A673 (cell line): Measurements from ENCODE around the gene FGFBP1. TPM values are rescaled to one million over a fixed set of nuclear protein-coding genes. Genes with fewer than 3 reads are reported as not detected.

Source experiments
- BruUV-seq: library from RNA; stranded (reverse); fragments of 400-500 nt; replicated peaks from 2 replicates; lab custom pipeline; 2021; lab: Mats Ljungman, UMichigan
- CTCF ChIA-PET: fragments of 300-600 bp; sonication (Branson Sonifier 250); formaldehyde crosslinking; loops from one replicate; lab custom pipeline; 2022; ENCODE audit warnings: antibody characterized with exemption; lab: Charles Lee
- POLR2A ChIA-PET: fragments of 300-600 bp; sonication (Branson Sonifier 250); formaldehyde crosslinking; loops from one replicate; lab custom pipeline; 2022; ENCODE audit warnings: antibody characterized with exemption; ENCODE audit not compliant: low non-redundant PET; lab: Charles Lee
- DNase-seq: peaks from one replicate; pipeline ENCODE4 v3.0.0-alpha.2; 2015; ENCODE audit warnings: low spot score
- H3K27ac ChIP-seq: fragments of 200-600 bp; sonication (generic); 2 replicates; pipeline ENCODE4 v1.5.1; 2016; ENCODE audit warnings: mixed run types, low read depth, mild to moderate bottlenecking, mixed read lengths, antibody characterized with exemption, low read length; ENCODE audit not compliant: poor library complexity, severe bottlenecking
- H3K27me3 ChIP-seq: fragments of 200-600 bp; sonication (generic); replicated peaks from 2 replicates; pipeline ENCODE4 v1.6.1; 2017; ENCODE audit warnings: mixed run types, low read depth, mild to moderate bottlenecking, mixed read lengths, antibody characterized with exemption, low read length; ENCODE audit not compliant: insufficient read depth, poor library complexity
- H3K36me3 ChIP-seq: fragments of 200-600 bp; sonication (generic); 2 replicates; pipeline ENCODE4 v1.6.1; 2016; ENCODE audit warnings: mixed run types, mild to moderate bottlenecking, mixed read lengths, antibody characterized with exemption, low read length; ENCODE audit not compliant: insufficient read depth, poor library complexity, severe bottlenecking
- H3K4me1 ChIP-seq: fragments of 200-600 bp; sonication (generic); 2 replicates; pipeline ENCODE4 v1.6.1; 2017; ENCODE audit warnings: mixed run types, mild to moderate bottlenecking, mixed read lengths, antibody characterized with exemption, low read length; ENCODE audit not compliant: insufficient read depth, poor library complexity, severe bottlenecking
- H3K4me3 ChIP-seq: fragments of 200-600 bp; sonication (generic); 2 replicates; pipeline ENCODE4 v1.5.1; 2016; ENCODE audit warnings: low read depth, mixed run types, mild to moderate bottlenecking, mixed read lengths, low read length; ENCODE audit not compliant: poor library complexity, severe bottlenecking
- H3K9me3 ChIP-seq: fragments of 200-600 bp; sonication (generic); 2 replicates; pipeline ENCODE4 v1.6.1; 2016; ENCODE audit warnings: mixed run types, low read depth, mild to moderate bottlenecking, mixed read lengths, antibody characterized with exemption, low read length; ENCODE audit not compliant: poor library complexity, severe bottlenecking
- CTCF ChIP-seq: fragments of 300-800, 200-600 bp; sonication (generic); conservative IDR thresholded peaks from 2 replicates; pipeline ENCODE4 v1.5.1; 2017; ENCODE audit warnings: low read depth, mild to moderate bottlenecking, antibody characterized with exemption, low read length, moderate library complexity, mixed read lengths
- EZH2 ChIP-seq: fragments of 200-600 bp; sonication (generic); IDR thresholded peaks from 2 replicates; pipeline ENCODE4 v1.6.1; 2017; ENCODE audit warnings: borderline replicate concordance, low read depth, mild to moderate bottlenecking, mixed read lengths, antibody characterized with exemption, low read length; ENCODE audit not compliant: poor library complexity, severe bottlenecking
- intact Hi-C: fragments of 100-400 bp; cut with micrococcal nuclease; formaldehyde crosslinking; loops from one replicate; pipeline ENCODE4 v1.10.0; 2022; ENCODE audit not compliant: unreplicated experiment
- total RNA-seq: library from RNA; stranded (reverse); gene quantifications from 2 replicates; pipeline ENCODE4 v1.2.3, GENCODE V29; 2021

Gene FGFBP1
- total RNA-seq, 1 experiment from 2014 or later, result not detected

DNA sequence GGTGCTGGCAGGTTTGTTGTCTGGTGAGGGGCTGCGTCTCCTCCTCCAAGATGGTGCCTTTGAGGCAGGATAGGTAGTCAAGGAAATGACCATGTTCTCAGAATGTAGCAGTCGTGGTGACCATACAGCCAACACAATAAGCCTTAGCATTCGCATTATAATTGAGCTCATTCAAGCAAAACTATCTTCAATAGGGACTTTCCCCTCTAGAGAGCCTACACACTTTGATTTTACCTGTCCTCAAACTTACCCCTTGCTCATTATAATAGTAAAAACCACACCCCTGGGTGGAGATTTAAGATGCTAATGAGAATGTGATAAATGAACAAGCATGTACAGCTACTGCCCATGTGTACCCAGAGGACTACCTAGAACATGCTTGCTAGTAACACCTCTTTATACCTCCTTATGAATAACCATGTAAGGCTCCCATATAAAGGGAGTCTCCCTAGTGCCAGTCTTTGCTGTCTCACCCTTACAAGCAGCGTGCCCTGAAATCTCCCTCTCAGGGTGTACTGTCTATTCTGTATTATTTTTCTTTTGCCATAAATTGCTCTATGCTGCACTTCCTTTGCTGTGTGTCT is 48.2 kb downstream of the FGFBP1 start:
- intact Hi-C loops, result no loop called here
- no peak for DNase-seq
- Histone ChIP-seq H3K9me3 (no peaks in the 10 kb centered on the region), H3K27me3 (no peaks in the 10 kb centered on the region), H3K4me1 (peaks cover 36% of the 10 kb centered on the region), H3K4me3 (no peak overlapping the region), H3K36me3 (no peaks in the 10 kb centered on the region), H3K27ac (no peak overlapping the region)
- CTCF ChIA-PET, result interaction anchor here (0.6 to 1.3 kb wide), 3 partner anchors 8 to 307 kb away, joined by 3 to 6 read pairs (median 5); no protein-coding TSS in a partner anchor
- POLR2A ChIA-PET, result no interaction called here
- no TSS peak for BruUV-seq
- TF ChIP-seq CTCF (no peak), EZH2 (no peak)

DNA sequence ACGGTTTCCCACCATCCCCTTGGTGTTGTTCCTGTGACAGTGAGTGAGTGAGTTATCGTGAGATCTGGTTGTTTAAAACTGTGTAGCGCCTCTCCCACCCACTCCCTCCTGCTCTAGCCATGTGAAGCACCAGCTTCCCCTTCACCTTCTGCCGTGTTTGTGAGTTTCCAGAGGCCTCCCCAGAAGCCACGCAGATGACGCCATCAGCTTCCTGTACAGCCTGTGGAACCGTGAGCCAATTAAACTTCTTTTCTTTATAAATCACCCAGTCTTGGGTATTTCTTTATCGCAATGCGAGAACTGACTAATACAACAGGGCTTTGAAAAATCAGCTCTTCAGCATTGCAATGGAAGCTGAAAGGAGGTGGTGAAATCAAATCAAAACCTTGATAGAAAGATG is 50.0 kb downstream of the FGFBP1 start:
- peaks cover 46% of the 10 kb centered on the region for H3K4me1 ChIP-seq
- H3K9me3 ChIP-seq, result no peaks in the 10 kb centered on the region
- H3K36me3 ChIP-seq, result no peaks in the 10 kb centered on the region
- no peaks in the 10 kb centered on the region for H3K27me3 ChIP-seq
- no peak for TF ChIP-seq CTCF
- TF ChIP-seq EZH2, result no peak
- no TSS peak for BruUV-seq
- intact Hi-C loops, result no loop called here
- H3K4me3 ChIP-seq, result no peak overlapping the region
- peak; percentile 49 for DNase-seq
- no peak overlapping the region for H3K27ac ChIP-seq
- ChIA-PET POLR2A (interaction anchor here (0.5 to 0.9 kb wide), 2 partner anchors 120 to 744 kb away, joined by 3 read pairs; no protein-coding TSS in a partner anchor), CTCF (no interaction called here)

Other genes starting within 250 kb of the FGFBP1 start
- gene BST1, start 235.7 kb downstream of the FGFBP1 start, total RNA-seq, result 2.1 and 2.4 TPM in 2 replicates
- not detected in 2 replicates for gene CD38, start 160.4 kb downstream of the FGFBP1 start, total RNA-seq
- not detected in 2 replicates for gene FGFBP2, start 24.4 kb upstream of the FGFBP1 start, total RNA-seq
- gene PROM1, start 145.3 kb upstream of the FGFBP1 start, total RNA-seq, result 13.9 and 18.3 TPM in 2 replicates